Panc1 (cell line): ENCODE measurements around the gene NR2C1. TPM values are rescaled to one million over a fixed set of nuclear protein-coding genes. Genes with fewer than 3 reads are reported as not detected.
A peak's percentile ranks its signal among the peaks of the same experiment; 100 is the strongest.

Source experiments
- ATAC-seq: fragments of 200-7000 bp; cut with Tn5 transposase; 2 replicates; pipeline ENCODE4 v1.9.1; 2020; ENCODE audit warnings: mild to moderate bottlenecking, moderate library complexity
- BruUV-seq: library from RNA; stranded (reverse); fragments of 400-500 nt; replicated peaks from 2 replicates; lab custom pipeline; 2021; lab: Mats Ljungman, UMichigan
- CTCF ChIA-PET: fragments of 300-600 bp; sonication (Branson Sonifier 250); formaldehyde crosslinking; loops from one replicate; lab custom pipeline; 2022; ENCODE audit warnings: antibody characterized with exemption; lab: Charles Lee
- POLR2A ChIA-PET: fragments of 300-600 bp; sonication (Branson Sonifier 250); formaldehyde crosslinking; loops from one replicate; lab custom pipeline; 2022; ENCODE audit warnings: antibody characterized with exemption; lab: Charles Lee
- DNase-seq: peaks from one replicate; pipeline ENCODE4 v3.0.0-alpha.2; 2010; ENCODE audit warnings: low read depth, low spot score
- H3K27ac ChIP-seq: 2 replicates; pipeline ENCODE4 v1.5.1; 2011; ENCODE audit warnings: mild to moderate bottlenecking, low read length, inconsistent platforms
- H3K27me3 ChIP-seq: fragments of 200-500 bp; sonication (Bioruptor generic); 2 replicates; pipeline ENCODE4 v1.6.0; 2014; ENCODE audit warnings: low read length, inconsistent platforms; ENCODE audit not compliant: control insufficient read depth, insufficient read depth
- H3K36me3 ChIP-seq: fragments of 200-500 bp; sonication (Bioruptor generic); 2 replicates; pipeline ENCODE4 v1.5.1; 2014; ENCODE audit warnings: inconsistent platforms, mild to moderate bottlenecking, low read length, moderate library complexity; ENCODE audit not compliant: control insufficient read depth, insufficient read depth
- H3K4me1 ChIP-seq: 2 replicates; pipeline ENCODE4 v1.5.1; 2011; ENCODE audit warnings: inconsistent platforms, mild to moderate bottlenecking, low read length, moderate library complexity; ENCODE audit not compliant: control insufficient read depth, insufficient read depth
- H3K4me3 ChIP-seq, 2 experiments: 2 replicates each; pipeline ENCODE4 v1.5.1; 2011 to 2012; ENCODE audit warnings: low read depth in 2 of 2, low read length in 2 of 2, mild to moderate bottlenecking in 2 of 2, inconsistent platforms in 1 of 2, moderate library complexity in 1 of 2
- H3K9me3 ChIP-seq: fragments of 200-500 bp; sonication (Bioruptor generic); 2 replicates; pipeline ENCODE4 v1.5.1; 2014; ENCODE audit warnings: low read depth, mild to moderate bottlenecking, inconsistent platforms, low read length, moderate library complexity; ENCODE audit not compliant: control insufficient read depth, insufficient read depth
- CTCF ChIP-seq: fragments of 450-650 bp; IDR thresholded peaks from 2 replicates; pipeline ENCODE4 v1.5.1; 2017; ENCODE audit warnings: mild to moderate bottlenecking
- POLR2AphosphoS5 ChIP-seq: IDR thresholded peaks from 2 replicates; pipeline ENCODE4 v1.6.1; 2012; ENCODE audit warnings: mild to moderate bottlenecking, low read depth, low read length, moderate library complexity
- SIN3A ChIP-seq: IDR thresholded peaks from 2 replicates; pipeline ENCODE4 v1.6.1; 2012; ENCODE audit warnings: low read depth, mild to moderate bottlenecking, low read length, moderate library complexity, borderline replicate concordance; ENCODE audit not compliant: insufficient read depth
- TCF7L2 ChIP-seq: IDR thresholded peaks from 2 replicates; pipeline ENCODE4 v1.6.1; 2011; ENCODE audit warnings: mild to moderate bottlenecking, low read depth, low read length, inconsistent platforms
- in situ Hi-C: cut with HindIII; loops from 2 replicates; pipeline ENCODE4 v1.10.0; 2016; ENCODE audit warnings: low sequenced_read_pairs, low pct_unique_long_range_greater_than_20kb
- intact Hi-C: fragments of 100-400 bp; cut with micrococcal nuclease; formaldehyde crosslinking; loops from one replicate; pipeline ENCODE4 v1.10.0; 2022; ENCODE audit not compliant: unreplicated experiment
- total RNA-seq: library from RNA; stranded (reverse); gene quantifications from one replicate; pipeline ENCODE4 v1.2.1, GENCODE V29; 2021; ENCODE audit not compliant: unreplicated experiment
- TF ChIP-seq, protein P1 (sequence below), 2 experiments: IDR thresholded peaks; 2 replicates each; pipeline ENCODE4 v1.6.1; 2011 to 2012; ENCODE audit warnings: low read depth in 2 of 2, control low read depth in 1 of 2, low read length in 1 of 2, mild to moderate bottlenecking in 1 of 2, moderate library complexity in 1 of 2; ENCODE audit not compliant: insufficient read depth in 1 of 2

Gene NR2C1
- total RNA-seq, 1 experiment from 2014 or later, result 84.6 TPM

DNA sequence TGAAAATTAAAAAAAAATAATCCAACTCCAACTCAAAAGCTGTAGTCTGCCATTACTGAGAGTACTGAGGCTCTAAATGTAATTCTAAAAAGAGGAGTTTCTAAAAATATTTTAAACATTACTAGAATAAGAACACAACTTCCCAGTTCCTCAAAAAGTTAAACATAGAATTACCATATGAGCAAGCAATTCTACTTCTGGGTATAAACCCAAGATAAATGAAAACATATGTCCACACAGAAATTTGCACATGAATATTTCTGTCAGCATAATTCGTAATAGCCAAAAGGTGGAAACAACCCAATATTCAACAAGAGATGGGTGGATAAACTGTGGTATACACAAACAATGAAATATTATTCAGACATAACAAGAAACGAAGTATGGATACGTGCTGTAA is 15.0 kb upstream of the NR2C1 start:
- no peak for DNase-seq
- Histone ChIP-seq H3K4me3 (no peak overlapping the region), H3K27ac (no peak overlapping the region; the same call in 1 of the 2 replicates), H3K9me3 (no peaks in the 10 kb centered on the region), H3K4me1 (peaks cover 27% of the 10 kb centered on the region), H3K36me3 (peaks cover 10% of the 10 kb centered on the region), H3K27me3 (no peaks in the 10 kb centered on the region)
- POLR2A ChIA-PET, result no interaction called here
- TF ChIP-seq TCF7L2 (no peak), CTCF (no peak), POLR2AphosphoS5 (no peak), SIN3A (no peak)
- TF ChIP-seq, protein P1, sequence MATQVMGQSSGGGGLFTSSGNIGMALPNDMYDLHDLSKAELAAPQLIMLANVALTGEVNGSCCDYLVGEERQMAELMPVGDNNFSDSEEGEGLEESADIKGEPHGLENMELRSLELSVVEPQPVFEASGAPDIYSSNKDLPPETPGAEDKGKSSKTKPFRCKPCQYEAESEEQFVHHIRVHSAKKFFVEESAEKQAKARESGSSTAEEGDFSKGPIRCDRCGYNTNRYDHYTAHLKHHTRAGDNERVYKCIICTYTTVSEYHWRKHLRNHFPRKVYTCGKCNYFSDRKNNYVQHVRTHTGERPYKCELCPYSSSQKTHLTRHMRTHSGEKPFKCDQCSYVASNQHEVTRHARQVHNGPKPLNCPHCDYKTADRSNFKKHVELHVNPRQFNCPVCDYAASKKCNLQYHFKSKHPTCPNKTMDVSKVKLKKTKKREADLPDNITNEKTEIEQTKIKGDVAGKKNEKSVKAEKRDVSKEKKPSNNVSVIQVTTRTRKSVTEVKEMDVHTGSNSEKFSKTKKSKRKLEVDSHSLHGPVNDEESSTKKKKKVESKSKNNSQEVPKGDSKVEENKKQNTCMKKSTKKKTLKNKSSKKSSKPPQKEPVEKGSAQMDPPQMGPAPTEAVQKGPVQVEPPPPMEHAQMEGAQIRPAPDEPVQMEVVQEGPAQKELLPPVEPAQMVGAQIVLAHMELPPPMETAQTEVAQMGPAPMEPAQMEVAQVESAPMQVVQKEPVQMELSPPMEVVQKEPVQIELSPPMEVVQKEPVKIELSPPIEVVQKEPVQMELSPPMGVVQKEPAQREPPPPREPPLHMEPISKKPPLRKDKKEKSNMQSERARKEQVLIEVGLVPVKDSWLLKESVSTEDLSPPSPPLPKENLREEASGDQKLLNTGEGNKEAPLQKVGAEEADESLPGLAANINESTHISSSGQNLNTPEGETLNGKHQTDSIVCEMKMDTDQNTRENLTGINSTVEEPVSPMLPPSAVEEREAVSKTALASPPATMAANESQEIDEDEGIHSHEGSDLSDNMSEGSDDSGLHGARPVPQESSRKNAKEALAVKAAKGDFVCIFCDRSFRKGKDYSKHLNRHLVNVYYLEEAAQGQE (IDR thresholded peaks at IDR 0.05; ENCODE audit: insufficient read depth in 1 of 2, low read depth in 2 of 2, low read length in 1 of 2), result no peak
- no TSS peak for BruUV-seq
- intact Hi-C loops (no loop called here), in situ Hi-C loops (no loop called here)
- no peak for ATAC-seq
- CTCF ChIA-PET, result no interaction called here

GRCh38 chr12:95085612-95086011 is 12.2 kb upstream of the NR2C1 start:
- POLR2A ChIA-PET, result no interaction called here
- DNase-seq (no peak), ATAC-seq (no peak)
- no TSS peak for BruUV-seq
- TF ChIP-seq CTCF (no peak), TCF7L2 (peak; percentile 93), SIN3A (no peak), POLR2AphosphoS5 (no peak)
- TF ChIP-seq, protein P1 (IDR thresholded peaks at IDR 0.05; ENCODE audit: insufficient read depth in 1 of 2, low read depth in 2 of 2, low read length in 1 of 2), result no peak
- Histone ChIP-seq H3K36me3 (peaks cover 14% of the 10 kb centered on the region), H3K27me3 (no peaks in the 10 kb centered on the region), H3K4me1 (peaks cover 33% of the 10 kb centered on the region), H3K9me3 (no peaks in the 10 kb centered on the region), H3K27ac (peak overlapping the region; percentile 93), H3K4me3 (no peak overlapping the region)
- CTCF ChIA-PET, result interaction anchor here (0.7 kb wide), 1 partner anchor 97 kb away, joined by 4 read pairs; no protein-coding TSS in a partner anchor
- in situ Hi-C loops, result no loop called here
- intact Hi-C loops, result no loop called here
